K562 (cell line): Measurements from ENCODE around the gene KCNK1. TPM values are rescaled to one million over a fixed set of nuclear protein-coding genes. Genes with fewer than 3 reads are reported as not detected.

Source experiments
- ARHGAP35 ChIP-seq: fragments of 450-650 bp; IDR thresholded peaks from 2 replicates; pipeline ENCODE4 v1.6.1; 2018; ENCODE audit not compliant: partially characterized antibody
- CBX3 ChIP-seq, 2 experiments: IDR thresholded peaks; 1 replicate in 1 of 2; 2 replicates in 1 of 2; pipeline ENCODE4 v1.6.1; 2012; ENCODE audit warnings: inconsistent platforms in 2 of 2, low read length in 2 of 2, borderline replicate concordance in 1 of 2, control low read depth in 1 of 2
- EHMT2 ChIP-seq: fragments of 450-650 bp; IDR thresholded peaks from 2 replicates; pipeline ENCODE4 v1.6.1; 2018; ENCODE audit warnings: antibody characterized with exemption
- FOXP4 ChIP-seq: sonication (generic); formaldehyde crosslinking; IDR thresholded peaks from 2 replicates; pipeline ENCODE4 v1.8.0; 2022; ENCODE audit warnings: mild to moderate bottlenecking, missing genetic modification reagents, borderline replicate concordance
- GTF2F1 ChIP-seq: IDR thresholded peaks from 2 replicates; pipeline ENCODE4 v1.6.1; 2011; ENCODE audit warnings: low read depth, low read length, improper control_type of control experiment
- HMGXB4 ChIP-seq: sonication (generic); formaldehyde crosslinking; IDR thresholded peaks from 2 replicates; pipeline ENCODE4 v1.8.1; 2023; ENCODE audit warnings: mild to moderate bottlenecking, missing genetic modification reagents
- ILF3 ChIP-seq: fragments of 450-650 bp; IDR thresholded peaks from 2 replicates; pipeline ENCODE4 v1.6.1; 2018; ENCODE audit warnings: antibody characterized with exemption, mild to moderate bottlenecking, moderate library complexity, borderline replicate concordance
- JUN ChIP-seq, 2 experiments: sonication (generic) in 1 of 2; formaldehyde crosslinking in 1 of 2; IDR thresholded peaks; 2 replicates each; pipeline versions ENCODE4 v1.6.1 to v1.8.0; 2012 to 2022; ENCODE audit warnings: borderline replicate concordance in 2 of 2, mild to moderate bottlenecking in 2 of 2, improper control_type of control experiment in 1 of 2, low read depth in 1 of 2, low read length in 1 of 2, missing genetic modification reagents in 1 of 2
- KDM1A ChIP-seq, 2 experiments: fragments of 450-650 bp; IDR thresholded peaks; 2 replicates each; pipeline ENCODE4 v1.6.1; 2016; ENCODE audit warnings: mild to moderate bottlenecking in 2 of 2
- KDM2B ChIP-seq: fragments of 250-450 bp; sonication (Bioruptor Pico); IDR thresholded peaks from 2 replicates; pipeline ENCODE4 v1.8.0; 2021; ENCODE audit warnings: mild to moderate bottlenecking, moderate library complexity
- L3MBTL2 ChIP-seq: fragments of 450-650 bp; IDR thresholded peaks from 2 replicates; pipeline ENCODE4 v1.6.1; 2016; ENCODE audit warnings: mild to moderate bottlenecking, moderate library complexity
- MBD2 ChIP-seq: sonication (generic); IDR thresholded peaks from 2 replicates; pipeline ENCODE4 v1.6.1; 2016; ENCODE audit warnings: low read depth, borderline replicate concordance
- MTA3 ChIP-seq: fragments of 450-650 bp; formaldehyde crosslinking; IDR thresholded peaks from 2 replicates; pipeline ENCODE4 v1.6.1; 2017; ENCODE audit warnings: mild to moderate bottlenecking, borderline replicate concordance
- NFATC3 ChIP-seq: fragments of 450-650 bp; IDR thresholded peaks from 2 replicates; pipeline ENCODE4 v1.6.1; 2017; ENCODE audit warnings: mild to moderate bottlenecking
- PKNOX1 ChIP-seq: fragments of 450-650 bp; IDR thresholded peaks from 2 replicates; pipeline ENCODE4 v1.6.1; 2016
- RBFOX2 ChIP-seq: fragments of 200-400 bp; formaldehyde crosslinking; IDR thresholded peaks from 2 replicates; pipeline ENCODE4 v1.6.1; 2017; ENCODE audit warnings: low read depth, mild to moderate bottlenecking, low read length, moderate library complexity
- RBM14 ChIP-seq: fragments of 200-400 bp; formaldehyde crosslinking; IDR thresholded peaks from 2 replicates; pipeline ENCODE4 v1.6.1; 2018; ENCODE audit warnings: low read depth, mild to moderate bottlenecking, low read length, moderate library complexity, borderline replicate concordance; ENCODE audit not compliant: insufficient read depth
- ZEB2 ChIP-seq: fragments of 450-650 bp; IDR thresholded peaks from 2 replicates; pipeline ENCODE4 v1.6.1; 2016
- ZNF57 ChIP-seq: fragments of 450-650 bp; formaldehyde crosslinking; IDR thresholded peaks from 2 replicates; pipeline ENCODE4 v1.4.0; 2020; ENCODE audit warnings: mild to moderate bottlenecking, moderate library complexity
- polyA plus RNA-seq, 8 experiments: library from polyadenylated mRNA; depleted of rRNA in 4 of 8; stranded (reverse) in 5 of 8; unstranded in 3 of 8; fragments of >200 nt; fragmentation: Nextera tagmentation in 2 of 8; fragmentation: Illumina TruSeq in 1 of 8; extraction: Ambion mirVana in 2 of 8; extraction: Trizol in 1 of 8; gene quantifications; 2 replicates each; pipeline versions ENCODE4 v1.2.1 to v1.2.3, GENCODE V29; 2011 to 2014; ENCODE audit warnings: inconsistent platforms in 1 of 8, missing spikeins in 1 of 8
- total RNA-seq, 7 experiments: library from RNA; depleted of rRNA in 6 of 7; stranded (reverse); fragments of >200 nt in 6 of 7; fragmentation: Illumina TruSeq in 2 of 7; extraction: Trizol in 2 of 7; gene quantifications; 2 replicates each; pipeline versions ENCODE4 v1.2.1 to v1.2.3, GENCODE V29; 2011 to 2021; ENCODE audit warnings: low replicate concordance in 1 of 7
- TF ChIP-seq, protein P1 (sequence below): fragments of 450-650 bp; conservative IDR thresholded peaks from 2 replicates; pipeline ENCODE4 v1.6.1; 2016; ENCODE audit warnings: missing genetic modification characterization, low read depth, mild to moderate bottlenecking, control low read depth, missing compliant biosample characterization
- TF ChIP-seq, protein P2 (sequence below): fragments of 200-800 bp; sonication (Bioruptor generic); IDR thresholded peaks from 2 replicates; pipeline ENCODE4 v1.6.1; 2017; ENCODE audit warnings: missing genetic modification characterization, missing compliant biosample characterization

The KCNK1 gene
- total and polyA plus RNA-seq, 9 of the 15 experiments (the other 6 are each of a cell fraction or from before 2014, with no cell fraction given) = 3.1 to 22.7 (median 6.0) TPM

DNA sequence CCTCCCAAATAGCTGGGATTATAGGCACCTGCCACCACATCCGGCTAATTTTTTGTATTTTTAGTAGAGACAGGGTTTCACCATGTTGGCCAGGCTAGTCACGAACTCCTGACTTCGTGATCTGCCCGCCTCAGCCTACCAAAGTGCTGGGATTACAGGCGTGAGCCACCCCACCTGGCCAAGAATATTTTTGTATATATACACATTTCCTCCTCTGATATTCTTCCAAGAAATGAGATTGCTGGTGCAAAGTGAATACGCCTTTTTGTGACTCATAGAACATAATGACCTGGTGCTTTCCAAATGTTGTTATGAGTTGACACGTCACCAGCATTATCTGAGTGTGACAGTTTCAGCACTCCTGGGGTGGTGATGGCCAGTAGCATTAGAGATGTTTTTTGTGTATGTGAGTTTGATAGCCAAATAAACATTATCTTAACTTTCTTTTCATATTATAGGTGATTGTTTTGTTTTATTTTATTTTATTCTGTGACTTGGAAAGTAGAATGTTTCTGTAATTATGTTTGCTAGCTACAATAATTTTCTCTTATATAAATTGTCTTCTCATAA is 54.9 kb downstream of the KCNK1 start (continued):
- TF ChIP-seq FOXP4 (no peak), CBX3 (IDR thresholded peaks at IDR 0.05; ENCODE audit: borderline replicate concordance in 1 of 2, low read length in 2 of 2) (peak in 1 of 2 experiments; percentile 81; a peak in 2 of 3 replicates), NFATC3 (peak; percentile 56; the same call in 1 of the 2 replicates), ZNF57 (no peak), GTF2F1 (no peak), L3MBTL2 (peak; percentile 83), MBD2 (peak; percentile 86), JUN (IDR thresholded peaks at IDR 0.05; ENCODE audit: borderline replicate concordance, low read depth, low read length) (peak; percentile 94), JUN (CRISPR knock-in tag; IDR thresholded peaks at IDR 0.05; ENCODE audit: borderline replicate concordance) (no peak), KDM2B (CRISPR knock-in tag) (no peak), RBM14 (no peak), RBFOX2 (no peak), ZEB2 (peak; percentile 78), ARHGAP35 (no peak), PKNOX1 (peak; percentile 89), EHMT2 (peak; percentile 66; the same call in 1 of the 2 replicates), ILF3 (no peak), HMGXB4 (CRISPR knock-in tag) (no peak), MTA3 (peak; percentile 46; the same call in 1 of the 2 replicates), KDM1A (IDR thresholded peaks at IDR 0.05) (peak; percentile 76 to 86)
- TF ChIP-seq, protein P1, sequence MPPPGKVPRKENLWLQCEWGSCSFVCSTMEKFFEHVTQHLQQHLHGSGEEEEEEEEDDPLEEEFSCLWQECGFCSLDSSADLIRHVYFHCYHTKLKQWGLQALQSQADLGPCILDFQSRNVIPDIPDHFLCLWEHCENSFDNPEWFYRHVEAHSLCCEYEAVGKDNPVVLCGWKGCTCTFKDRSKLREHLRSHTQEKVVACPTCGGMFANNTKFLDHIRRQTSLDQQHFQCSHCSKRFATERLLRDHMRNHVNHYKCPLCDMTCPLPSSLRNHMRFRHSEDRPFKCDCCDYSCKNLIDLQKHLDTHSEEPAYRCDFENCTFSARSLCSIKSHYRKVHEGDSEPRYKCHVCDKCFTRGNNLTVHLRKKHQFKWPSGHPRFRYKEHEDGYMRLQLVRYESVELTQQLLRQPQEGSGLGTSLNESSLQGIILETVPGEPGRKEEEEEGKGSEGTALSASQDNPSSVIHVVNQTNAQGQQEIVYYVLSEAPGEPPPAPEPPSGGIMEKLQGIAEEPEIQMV (tag) = no peak
- TF ChIP-seq, protein P2, sequence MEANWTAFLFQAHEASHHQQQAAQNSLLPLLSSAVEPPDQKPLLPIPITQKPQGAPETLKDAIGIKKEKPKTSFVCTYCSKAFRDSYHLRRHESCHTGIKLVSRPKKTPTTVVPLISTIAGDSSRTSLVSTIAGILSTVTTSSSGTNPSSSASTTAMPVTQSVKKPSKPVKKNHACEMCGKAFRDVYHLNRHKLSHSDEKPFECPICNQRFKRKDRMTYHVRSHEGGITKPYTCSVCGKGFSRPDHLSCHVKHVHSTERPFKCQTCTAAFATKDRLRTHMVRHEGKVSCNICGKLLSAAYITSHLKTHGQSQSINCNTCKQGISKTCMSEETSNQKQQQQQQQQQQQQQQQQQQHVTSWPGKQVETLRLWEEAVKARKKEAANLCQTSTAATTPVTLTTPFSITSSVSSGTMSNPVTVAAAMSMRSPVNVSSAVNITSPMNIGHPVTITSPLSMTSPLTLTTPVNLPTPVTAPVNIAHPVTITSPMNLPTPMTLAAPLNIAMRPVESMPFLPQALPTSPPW = peak; percentile 55
